ENCODE data around the gene TMEM52.

GRCh38 chr1:1941211-1941841 lies 22.2 kb upstream of the TMEM52 start:
- TF ChIP-seq, protein P1, sequence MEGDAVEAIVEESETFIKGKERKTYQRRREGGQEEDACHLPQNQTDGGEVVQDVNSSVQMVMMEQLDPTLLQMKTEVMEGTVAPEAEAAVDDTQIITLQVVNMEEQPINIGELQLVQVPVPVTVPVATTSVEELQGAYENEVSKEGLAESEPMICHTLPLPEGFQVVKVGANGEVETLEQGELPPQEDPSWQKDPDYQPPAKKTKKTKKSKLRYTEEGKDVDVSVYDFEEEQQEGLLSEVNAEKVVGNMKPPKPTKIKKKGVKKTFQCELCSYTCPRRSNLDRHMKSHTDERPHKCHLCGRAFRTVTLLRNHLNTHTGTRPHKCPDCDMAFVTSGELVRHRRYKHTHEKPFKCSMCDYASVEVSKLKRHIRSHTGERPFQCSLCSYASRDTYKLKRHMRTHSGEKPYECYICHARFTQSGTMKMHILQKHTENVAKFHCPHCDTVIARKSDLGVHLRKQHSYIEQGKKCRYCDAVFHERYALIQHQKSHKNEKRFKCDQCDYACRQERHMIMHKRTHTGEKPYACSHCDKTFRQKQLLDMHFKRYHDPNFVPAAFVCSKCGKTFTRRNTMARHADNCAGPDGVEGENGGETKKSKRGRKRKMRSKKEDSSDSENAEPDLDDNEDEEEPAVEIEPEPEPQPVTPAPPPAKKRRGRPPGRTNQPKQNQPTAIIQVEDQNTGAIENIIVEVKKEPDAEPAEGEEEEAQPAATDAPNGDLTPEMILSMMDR (IDR thresholded peaks at IDR 0.05), result no peak
- no peak for TF ChIP-seq POLR2A (IDR thresholded peaks at IDR 0.05)
